GM18498 (cell line): ENCODE data around the gene UBASH3A.
"Not testable (repeated sequence)": the region's sequence is repeated elsewhere in the genome, so short reads cannot be mapped to it uniquely, and the experiment has no call there.

Experiments
- ATAC-seq: cut with Tn5 transposase; IDR thresholded peaks from one replicate; pipeline ENCODE4 v1.9.1; 2021; ENCODE audit warnings: mild to moderate bottlenecking, moderate library complexity; ENCODE audit not compliant: unreplicated experiment

UBASH3A gene

GRCh38 chr21:42406866-42407265 is 3.2 kb downstream of the UBASH3A start:
- no peak for ATAC-seq

- ATAC-seq: no peak
Measured at GRCh38 chr21:42407476-42407875, 3.8 kb downstream of the UBASH3A start.

GRCh38 chr21:42408718-42409117 is 5.0 kb downstream of the UBASH3A start:
- ATAC-seq: not testable (repeated sequence)

- ATAC-seq: no peak
Measured at GRCh38 chr21:42409366-42409765, 5.7 kb downstream of the UBASH3A start.

- ATAC-seq: no peak
Measured at GRCh38 chr21:42411197-42411869, 7.6 kb downstream of the UBASH3A start.

- no peak for ATAC-seq
Measured at GRCh38 chr21:42411891-42412635, 8.4 kb downstream of the UBASH3A start.

- no peak for ATAC-seq
Measured at GRCh38 chr21:42412636-42412933, 8.9 kb downstream of the UBASH3A start.

- ATAC-seq: no peak
Measured at GRCh38 chr21:42413093-42413492, 9.4 kb downstream of the UBASH3A start.

GRCh38 chr21:42413500-42413899 is 9.8 kb downstream of the UBASH3A start:
- no peak for ATAC-seq

- no peak for ATAC-seq
Measured at GRCh38 chr21:42414066-42414465, 10.4 kb downstream of the UBASH3A start.

- no peak for ATAC-seq
Measured at GRCh38 chr21:42414553-42414927, 10.8 kb downstream of the UBASH3A start.

GRCh38 chr21:42414928-42415769 is 11.4 kb downstream of the UBASH3A start:
- peak; percentile 73 for ATAC-seq

GRCh38 chr21:42417533-42417932 is 13.8 kb downstream of the UBASH3A start:
- no peak for ATAC-seq

- no peak for ATAC-seq
Measured at GRCh38 chr21:42418886-42419285, 15.2 kb downstream of the UBASH3A start.

GRCh38 chr21:42419845-42420244 is 16.1 kb downstream of the UBASH3A start:
- ATAC-seq: no peak

GRCh38 chr21:42421018-42421793 is 17.5 kb downstream of the UBASH3A start:
- ATAC-seq: no peak

GRCh38 chr21:42423197-42423675 is 19.5 kb downstream of the UBASH3A start:
- peak; percentile 55 for ATAC-seq

GRCh38 chr21:42423685-42424084 is 20.0 kb downstream of the UBASH3A start:
- ATAC-seq: no peak

- peak; percentile 58 for ATAC-seq
Measured at GRCh38 chr21:42424914-42425541, 21.3 kb downstream of the UBASH3A start.

GRCh38 chr21:42425591-42425990 is 21.9 kb downstream of the UBASH3A start:
- ATAC-seq: peak; percentile 38
